Keratinocyte (primary cell): Measurements from ENCODE around the gene FLNC.

Source experiments
- CTCF ChIP-seq, 3 experiments: IDR thresholded peaks in 1 of 3; conservative IDR thresholded peaks in 1 of 3; optimal IDR thresholded peaks in 1 of 3; 2 replicates in 2 of 3; 3 replicates in 1 of 3; pipeline versions ENCODE3 to v1.5.1; 2011; ENCODE audit warnings: low read length in 3 of 3, mild to moderate bottlenecking in 3 of 3, moderate library complexity in 2 of 3, control low read depth in 1 of 3, inconsistent platforms in 1 of 3; ENCODE audit not compliant: insufficient read depth in 2 of 3; ENCODE audit errors: extremely low read depth in 1 of 3
- EZH2 ChIP-seq: IDR thresholded peaks from one replicate; pipeline ENCODE4 v1.6.1; 2012; ENCODE audit warnings: inconsistent platforms, mild to moderate bottlenecking, low read length, moderate library complexity

DNA sequence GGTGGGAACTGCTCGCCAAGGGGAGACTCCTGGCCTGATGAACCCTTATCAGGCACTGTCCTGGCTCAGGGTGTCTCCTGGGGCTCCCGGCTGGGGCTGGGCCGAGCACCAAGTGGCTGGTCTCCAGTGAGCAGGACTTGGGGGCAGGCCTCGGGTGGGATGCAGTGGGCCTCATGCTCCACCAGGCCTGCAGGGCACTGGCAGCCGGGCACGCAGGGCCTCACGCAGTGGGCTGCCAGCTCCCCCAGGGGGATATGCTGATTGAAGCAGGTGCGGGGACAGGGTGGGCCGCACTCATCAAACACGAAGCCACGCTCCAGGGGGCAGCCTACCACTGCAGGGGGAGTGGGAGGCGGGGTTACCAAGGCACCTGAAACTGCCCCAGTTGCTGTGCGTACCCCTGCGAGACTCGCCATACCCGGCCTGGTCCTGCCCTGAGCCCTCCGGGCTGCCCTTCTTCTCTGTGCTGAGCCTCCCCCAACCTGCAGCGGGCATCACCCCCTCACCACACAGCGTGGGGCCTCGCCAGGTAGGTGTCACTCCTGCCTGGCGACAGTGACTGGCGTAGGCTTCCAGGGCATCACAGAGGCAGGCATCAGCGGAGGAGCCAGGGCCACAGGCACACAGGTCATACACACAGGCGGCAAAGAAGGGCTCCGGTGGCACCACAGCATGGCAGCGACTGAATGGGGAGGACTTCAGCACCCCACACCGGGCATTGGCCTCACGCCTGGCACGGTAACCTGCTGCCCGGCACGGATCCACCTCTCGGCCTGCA lies 47.0 kb downstream of the FLNC start:
- TF ChIP-seq CTCF (optimal IDR thresholded peaks at IDR 0.05 in 1 of 3, IDR thresholded peaks at IDR 0.05 in 1 of 3, conservative IDR thresholded peaks at IDR 0.05 in 1 of 3; ENCODE audit: extremely low read depth in 1 of 3, insufficient read depth in 2 of 3, low read length in 3 of 3), result no peak
- no peak for TF ChIP-seq EZH2
